Right cardiac atrium (tissue), 5 donors: ENCODE measurements around the gene SPINK4. TPM values are rescaled to one million over a fixed set of nuclear protein-coding genes. Genes with fewer than 3 reads are reported as not detected.

Source experiments
- ATAC-seq, 2 donors: fragments of 200-7000 bp; cut with Tn5 transposase; one replicate each; pipeline versions ENCODE4 v1.8.0 to v1.9.1; 2020; ENCODE audit warnings: moderate library complexity in 2 of 2, mild to moderate bottlenecking in 1 of 2
- DNase-seq, 3 donors: peaks; one replicate each; pipeline ENCODE4 v3.0.0-alpha.2; 2020
- H3K27ac ChIP-seq: one replicate; pipeline ENCODE4 v1.5.1; 2013; ENCODE audit warnings: mild to moderate bottlenecking, low read length, control low read depth, moderate library complexity
- H3K27me3 ChIP-seq: one replicate; pipeline ENCODE4 v1.6.1; 2013; ENCODE audit not compliant: control insufficient read depth, insufficient read depth
- H3K4me1 ChIP-seq: one replicate; pipeline ENCODE4 v1.6.1; 2013; ENCODE audit warnings: low read length; ENCODE audit not compliant: control insufficient read depth, insufficient read depth
- H3K4me3 ChIP-seq: one replicate; pipeline ENCODE4 v1.5.1; 2013; ENCODE audit warnings: low read length, control low read depth
- H3K9me3 ChIP-seq: one replicate; pipeline ENCODE4 v1.6.1; 2013; ENCODE audit warnings: low read length; ENCODE audit not compliant: control insufficient read depth
- WGBS: extraction: QIAGEN DNeasy Blood & Tissue Kit; methylation state at CpG from one replicate; pipeline ENCODE4 v1.1.7; 2013; 5-methylcytosine and 5-hydroxymethylcytosine counted together
- intact Hi-C, 4 donors: fragments of 100-400 bp; cut with DNase I; formaldehyde crosslinking; loops; one replicate each; pipeline versions ENCODE4 v1.11.0 to v1.14.0; 2022 to 2023
- polyA plus RNA-seq: library from polyadenylated mRNA; stranded (reverse); fragments of 200-250 nt; gene quantifications from one replicate; pipeline ENCODE4 v1.2.3, GENCODE V29; 2013
- total RNA-seq, 4 donors: library from RNA; stranded (reverse); fragmentation: NEBNext Ultra II Directional; extraction: Animal tissue kit (Norgen Biotek cat#: 25700); gene quantifications; one replicate each; pipeline ENCODE4 v1.2.1, GENCODE V29; 2021
- donor health status: healthy with polysubstance abuse.
- donor health status: DM: no; HTN: yes; CAD: no.
- donor health status: DM: no; HTN: no; CAD: no.
- donor health status: DM: no; HTN: yes; CAD: no; lungs with severe emphysema.
- donor health status: DM: yes; HTN: yes; CAD: no.

The SPINK4 gene
- total and polyA plus RNA-seq, 5 donors = not detected

DNA sequence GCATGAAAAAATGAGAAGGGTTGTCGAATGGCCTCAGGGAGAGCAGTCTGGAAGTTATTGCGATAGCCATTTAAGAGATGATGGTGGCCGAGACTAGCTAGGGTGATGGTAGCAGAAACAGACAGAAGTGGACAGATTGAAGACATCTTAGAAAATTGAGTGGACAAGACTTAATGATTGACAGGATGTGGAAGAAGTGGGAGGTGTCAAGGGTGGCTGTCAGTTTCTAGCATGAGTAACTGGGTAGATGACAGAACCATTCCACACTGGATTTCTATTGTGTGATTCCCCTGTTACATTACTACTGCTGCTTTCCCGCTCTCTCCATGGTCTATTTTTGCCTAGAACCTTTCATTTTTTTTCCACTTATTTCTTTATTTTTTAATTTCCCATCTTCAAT, 37.5 kb downstream of the SPINK4 start:
- Histone ChIP-seq H3K4me3 (no peak overlapping the region), H3K9me3 (no peaks in the 10 kb centered on the region), H3K27me3 (no peaks in the 10 kb centered on the region), H3K27ac (no peak overlapping the region), H3K4me1 (no peaks in the 10 kb centered on the region)
- over 99% methylated on average over 4 of the region's 4 CpGs for WGBS
- intact Hi-C loops = no loop called here
- ATAC-seq (no peak), DNase-seq (no peak)

DNA sequence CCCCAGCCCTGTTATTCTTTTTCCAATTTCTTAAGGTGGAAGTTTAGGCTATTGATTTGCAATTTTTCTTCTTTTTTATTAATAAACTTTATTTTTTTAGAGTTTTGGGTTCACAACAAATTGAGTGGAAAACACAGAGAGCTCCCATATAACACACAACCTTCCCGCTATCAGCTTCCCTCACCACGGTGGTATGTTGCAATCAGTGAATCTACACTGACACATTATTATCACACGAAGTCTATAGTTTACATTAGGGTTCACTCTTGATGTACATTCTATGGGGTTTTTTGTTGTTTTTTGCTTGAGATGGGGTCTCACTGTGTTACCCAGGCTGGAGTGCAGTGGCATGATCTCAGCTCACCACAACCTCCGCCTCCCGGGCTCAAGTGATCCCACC, 45.5 kb downstream of the SPINK4 start:
- ATAC-seq = no peak
- intact Hi-C loops = loop anchor here in 1 of 4 donors (10.0 kb wide), 1 partner anchor 169 kb away; no protein-coding TSS in a partner anchor
- Histone ChIP-seq H3K27me3 (no peaks in the 10 kb centered on the region), H3K9me3 (no peaks in the 10 kb centered on the region), H3K4me1 (no peaks in the 10 kb centered on the region), H3K27ac (no peak overlapping the region), H3K4me3 (no peak overlapping the region)
- WGBS = 81% methylated on average over 5 of the region's 5 CpGs
- no peak for DNase-seq

DNA sequence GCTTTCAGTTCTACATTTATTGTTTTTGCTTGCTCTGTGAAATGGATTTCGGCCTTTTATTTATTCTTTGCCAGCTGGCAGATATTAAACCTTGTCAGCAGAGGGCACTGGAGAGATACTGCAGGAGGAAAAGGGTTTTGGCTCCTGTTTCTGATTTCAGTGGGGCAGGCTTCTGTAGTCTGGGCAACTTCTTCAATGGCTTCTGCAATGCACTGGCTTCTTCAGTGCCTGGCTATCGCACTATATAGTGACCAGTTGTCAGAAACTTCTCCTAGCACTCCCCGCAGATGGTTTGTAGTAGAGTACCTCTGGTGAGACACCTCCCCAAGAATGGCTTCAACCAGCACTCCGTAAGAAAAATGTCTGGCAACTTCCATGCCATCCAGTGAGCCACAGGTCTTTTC, 47.1 kb downstream of the SPINK4 start:
- Histone ChIP-seq H3K4me1 (peaks cover 2% of the 10 kb centered on the region), H3K9me3 (no peaks in the 10 kb centered on the region), H3K27ac (no peak overlapping the region), H3K27me3 (no peaks in the 10 kb centered on the region), H3K4me3 (no peak overlapping the region)
- ATAC-seq (no peak), DNase-seq (no peak)
- intact Hi-C loops = loop anchor here in 1 of 4 donors (10.0 kb wide), 1 partner anchor 168 kb away; no protein-coding TSS in a partner anchor
- WGBS = 60% methylated on average over 4 of the region's 4 CpGs

DNA sequence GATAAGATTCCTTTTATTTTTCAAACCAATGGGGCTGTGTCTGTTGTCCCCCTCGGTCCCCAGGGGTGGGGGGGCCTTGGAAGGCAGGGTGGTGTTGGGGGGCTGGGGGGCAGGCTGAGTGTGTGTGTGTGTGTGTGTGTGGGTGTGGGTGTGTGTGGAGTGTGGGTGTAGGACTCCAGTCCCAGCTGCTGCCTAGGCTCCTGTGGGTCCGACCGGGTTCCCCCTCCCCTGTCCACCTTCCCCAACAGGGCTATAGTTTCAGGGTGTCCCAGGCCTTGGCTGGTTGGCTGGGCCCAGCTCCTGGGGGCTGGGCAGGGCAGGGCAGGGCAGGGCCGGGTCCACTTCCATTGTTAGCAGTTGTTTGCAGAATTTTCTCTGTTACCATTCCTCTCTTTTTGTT, 48.3 kb downstream of the SPINK4 start:
- ATAC-seq (no peak), DNase-seq (peak in 2 of 3 donors; percentile 19 to 50)
- Histone ChIP-seq H3K4me1 (peaks cover 6% of the 10 kb centered on the region), H3K27me3 (no peaks in the 10 kb centered on the region), H3K27ac (no peak overlapping the region), H3K9me3 (no peaks in the 10 kb centered on the region), H3K4me3 (no peak overlapping the region)
- intact Hi-C loops = loop anchor here in 1 of 4 donors (10.0 kb wide), 1 partner anchor 167 kb away; no protein-coding TSS in a partner anchor
- WGBS = 87% methylated on average over 4 of the region's 4 CpGs

GRCh38 chr9:33288828-33289483, 49.0 kb downstream of the SPINK4 start:
- Histone ChIP-seq H3K4me1 (peaks cover 6% of the 10 kb centered on the region), H3K27me3 (no peaks in the 10 kb centered on the region), H3K9me3 (no peaks in the 10 kb centered on the region), H3K27ac (no peak overlapping the region), H3K4me3 (no peak overlapping the region)
- DNase-seq = peak; percentile 27 to 62 (median 60)
- intact Hi-C loops = loop anchor here in 1 of 4 donors (10.0 kb wide), 1 partner anchor 166 kb away; no protein-coding TSS in a partner anchor
- no peak for ATAC-seq
- 80% methylated on average over 14 of the region's 14 CpGs for WGBS

- ATAC-seq = peak; percentile 6 to 8
- Histone ChIP-seq H3K4me3 (peak overlapping the region; percentile 69), H3K9me3 (no peaks in the 10 kb centered on the region), H3K4me1 (peaks cover 6% of the 10 kb centered on the region), H3K27ac (peak overlapping the region; percentile 99), H3K27me3 (no peaks in the 10 kb centered on the region)
- intact Hi-C loops = loop anchor here in 1 of 4 donors (10.0 kb wide), 1 partner anchor 165 kb away; no protein-coding TSS in a partner anchor
- peak; percentile 26 to 62 (median 56) for DNase-seq
- WGBS = 11% methylated on average over 12 of the region's 12 CpGs
Observed at GRCh38 chr9:33289496-33289895, 49.5 kb downstream of the SPINK4 start.

DNA sequence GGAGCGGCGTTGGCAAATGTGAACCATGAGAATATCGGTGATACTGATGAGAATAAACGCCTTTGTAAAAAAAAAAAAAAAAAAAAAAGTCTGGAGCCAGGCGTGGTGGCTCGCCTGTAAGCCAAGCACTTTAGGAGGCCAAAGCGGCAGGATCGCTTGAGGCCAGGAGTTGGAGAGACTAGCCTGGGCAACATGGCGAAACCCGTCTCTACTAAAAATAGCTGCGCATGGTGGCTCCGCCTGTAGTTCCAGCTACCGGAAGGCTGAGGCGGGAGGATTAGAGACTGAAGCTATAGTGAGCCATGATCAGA, 49.9 kb downstream of the SPINK4 start:
- DNase-seq = no peak
- H3K27me3 ChIP-seq = no peaks in the 10 kb centered on the region
- H3K9me3 ChIP-seq = no peaks in the 10 kb centered on the region
- peak in 1 of 2 donors; percentile 56 for ATAC-seq
- H3K4me1 ChIP-seq = peaks cover 7% of the 10 kb centered on the region
- intact Hi-C loops = loop anchor here in 1 of 4 donors (10.0 kb wide), 1 partner anchor 165 kb away; no protein-coding TSS in a partner anchor
- 1% methylated on average over 14 of the region's 14 CpGs for WGBS
- peak overlapping the region; percentile 99 for H3K27ac ChIP-seq
- H3K4me3 ChIP-seq = peak overlapping the region; percentile 69

DNA sequence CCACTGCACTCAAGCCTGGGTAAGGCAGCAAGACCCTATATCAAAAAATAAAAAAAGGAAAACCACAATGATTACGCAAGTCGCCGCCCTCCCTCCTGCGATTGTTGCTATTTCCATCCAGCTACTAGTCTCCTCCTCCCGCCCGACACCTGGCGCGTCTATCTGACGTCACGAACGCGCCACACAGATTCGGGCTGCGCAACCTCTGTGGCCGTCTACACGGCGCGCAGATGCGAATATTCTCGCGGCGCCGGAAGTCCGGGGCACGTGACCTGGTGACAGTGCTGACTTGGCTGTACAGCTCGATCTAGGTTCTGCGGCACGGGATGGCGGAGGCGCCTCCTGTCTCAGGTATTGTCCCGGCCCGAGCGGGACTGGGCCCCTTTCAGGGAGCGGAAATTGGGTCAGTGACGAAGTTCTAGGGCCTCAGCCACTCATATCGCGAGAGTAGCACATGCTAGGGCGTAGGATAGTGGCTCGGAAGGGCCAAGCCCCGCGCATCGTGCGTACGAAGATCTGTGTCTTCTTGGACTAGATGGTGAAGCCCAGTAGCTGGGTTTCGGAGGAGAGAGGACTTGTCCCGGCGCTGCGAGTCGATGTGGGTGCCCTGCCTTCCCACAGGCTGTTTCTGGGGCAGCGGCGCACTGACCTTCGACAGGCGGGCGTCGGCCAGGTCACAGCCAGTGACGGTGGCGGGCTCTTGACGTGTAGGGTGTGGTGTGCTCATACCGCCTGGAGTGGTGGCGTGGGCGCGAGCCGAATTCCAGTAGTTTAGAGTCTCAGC, 50.5 kb downstream of the SPINK4 start, which contains the start of gene NFX1:
Gene NFX1 (plus strand): TSS at position 270 of the 784 bp plus-strand sequence. CDS start 57 bp downstream, at position 327.
- intact Hi-C loops = no loop called here
- Histone ChIP-seq H3K27me3 (no peaks in the 10 kb centered on the region), H3K9me3 (no peaks in the 10 kb centered on the region), H3K4me3 (peak within 1 kb of the TSS; percentile 69), H3K27ac (peak within 1 kb of the TSS; percentile 99), H3K4me1 (peaks cover 9% of the 10 kb centered on the region)
- peak; percentile 92 to 95 for ATAC-seq
- WGBS = under 1% methylated on average over 63 of the region's 63 CpGs
- peak; percentile 98 to 99 (median 99) for DNase-seq

- H3K4me3 ChIP-seq = peak overlapping the region; percentile 69
- intact Hi-C loops = no loop called here
- DNase-seq (no peak), ATAC-seq (no peak)
- 12% methylated on average over 7 of the region's 7 CpGs for WGBS
- no peaks in the 10 kb centered on the region for H3K27me3 ChIP-seq
- peak overlapping the region; percentile 89 for H3K27ac ChIP-seq
- no peaks in the 10 kb centered on the region for H3K9me3 ChIP-seq
- peaks cover 9% of the 10 kb centered on the region for H3K4me1 ChIP-seq
Observed at GRCh38 chr9:33291031-33291397, 51.0 kb downstream of the SPINK4 start.

DNA sequence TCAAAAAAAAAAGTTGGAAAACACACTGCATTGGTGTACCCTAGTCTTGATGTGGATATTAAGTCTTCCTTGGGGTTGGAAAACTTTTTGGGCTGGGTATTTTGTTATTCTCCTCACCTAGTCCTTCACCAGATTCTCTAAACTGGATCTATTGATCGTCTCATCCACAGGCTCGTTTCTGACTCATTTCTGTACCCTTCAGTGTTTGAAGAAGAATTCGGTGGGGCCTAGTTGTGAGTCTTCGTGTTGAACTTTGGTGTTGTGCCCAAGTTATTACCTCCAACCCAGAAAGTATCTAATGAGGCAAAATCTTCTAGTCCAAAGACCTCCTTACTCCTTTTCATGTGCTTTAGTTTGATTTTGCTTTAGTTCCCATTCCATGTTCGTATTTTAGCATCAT, 51.9 kb downstream of the SPINK4 start:
- H3K4me3 ChIP-seq = no peak overlapping the region
- intact Hi-C loops = no loop called here
- DNase-seq = no peak
- peaks cover 9% of the 10 kb centered on the region for H3K4me1 ChIP-seq
- ATAC-seq = no peak
- H3K27me3 ChIP-seq = no peaks in the 10 kb centered on the region
- H3K9me3 ChIP-seq = no peaks in the 10 kb centered on the region
- H3K27ac ChIP-seq = no peak overlapping the region
- 87% methylated on average over 5 of the region's 5 CpGs for WGBS

- DNase-seq (no peak), ATAC-seq (no peak)
- no peaks in the 10 kb centered on the region for H3K27me3 ChIP-seq
- H3K27ac ChIP-seq = no peak overlapping the region
- H3K4me1 ChIP-seq = peaks cover 11% of the 10 kb centered on the region
- 81% methylated on average over 2 of the region's 2 CpGs for WGBS
- no peaks in the 10 kb centered on the region for H3K9me3 ChIP-seq
- no peak overlapping the region for H3K4me3 ChIP-seq
- intact Hi-C loops = no loop called here
Observed at GRCh38 chr9:33293782-33294181, 53.8 kb downstream of the SPINK4 start.
